A549 treated with RU486 at 1 μM for 4 hours (cell line): Measurements from ENCODE around the gene PAK2. TPM values are rescaled to one million over a fixed set of nuclear protein-coding genes. Genes with fewer than 3 reads are reported as not detected.

Source experiments
- total RNA-seq: library from RNA; stranded (reverse); fragments of 200-300 nt; extraction: Qiagen RNA extraction; gene quantifications from 5 replicates; pipeline ENCODE4 v1.2.3, GENCODE V29; 2022; ENCODE audit warnings: low read depth

The PAK2 gene
- 28.5 to 54.8 TPM (median 41.3 TPM) in 5 replicates for total RNA-seq

DNA sequence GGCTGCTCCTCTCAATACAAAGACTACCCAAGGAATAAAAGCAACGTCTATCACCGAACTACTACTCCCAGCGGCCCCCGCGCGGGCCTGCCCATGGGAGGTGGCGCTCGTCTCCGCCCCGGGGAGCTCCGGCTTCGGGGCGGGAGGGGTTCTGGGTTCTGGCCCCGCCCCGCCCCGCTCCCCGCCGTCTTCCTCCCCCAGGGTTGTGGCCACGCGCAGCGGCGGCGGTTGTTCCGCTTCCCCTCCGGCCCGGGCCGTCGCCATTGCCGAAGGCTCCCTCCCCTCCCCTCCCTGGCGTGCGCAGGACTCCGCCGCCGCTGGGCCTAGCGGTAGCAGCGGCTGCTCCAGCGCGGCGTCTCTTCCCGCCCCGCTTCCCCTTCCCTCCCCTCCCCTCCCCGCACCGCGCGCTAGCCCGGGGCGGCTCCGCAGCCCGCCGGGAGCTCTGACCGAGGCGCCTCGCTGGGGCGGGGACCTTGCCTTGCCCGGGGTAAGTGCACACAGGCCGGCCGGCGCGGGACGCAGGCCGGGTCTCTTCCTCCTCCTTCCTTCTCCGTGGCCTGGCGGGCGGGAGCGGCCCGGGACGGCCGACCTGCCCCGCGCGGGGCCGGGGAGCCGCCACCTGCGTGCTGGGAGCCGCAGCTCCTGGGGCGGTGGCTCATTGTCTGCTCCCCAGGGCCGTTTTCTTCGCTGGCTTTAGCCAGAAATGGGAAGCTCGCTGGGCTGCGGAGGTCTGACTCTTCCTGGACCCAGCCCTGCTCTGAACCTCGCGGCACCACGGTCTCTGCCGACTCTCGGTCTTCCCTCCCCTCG lies at the start of gene PAK2:
TSS of gene PAK2 (plus strand) at position 187 of the 810 bp plus-strand sequence. CDS start 42,790 bp downstream, outside the sequence.

DNA sequence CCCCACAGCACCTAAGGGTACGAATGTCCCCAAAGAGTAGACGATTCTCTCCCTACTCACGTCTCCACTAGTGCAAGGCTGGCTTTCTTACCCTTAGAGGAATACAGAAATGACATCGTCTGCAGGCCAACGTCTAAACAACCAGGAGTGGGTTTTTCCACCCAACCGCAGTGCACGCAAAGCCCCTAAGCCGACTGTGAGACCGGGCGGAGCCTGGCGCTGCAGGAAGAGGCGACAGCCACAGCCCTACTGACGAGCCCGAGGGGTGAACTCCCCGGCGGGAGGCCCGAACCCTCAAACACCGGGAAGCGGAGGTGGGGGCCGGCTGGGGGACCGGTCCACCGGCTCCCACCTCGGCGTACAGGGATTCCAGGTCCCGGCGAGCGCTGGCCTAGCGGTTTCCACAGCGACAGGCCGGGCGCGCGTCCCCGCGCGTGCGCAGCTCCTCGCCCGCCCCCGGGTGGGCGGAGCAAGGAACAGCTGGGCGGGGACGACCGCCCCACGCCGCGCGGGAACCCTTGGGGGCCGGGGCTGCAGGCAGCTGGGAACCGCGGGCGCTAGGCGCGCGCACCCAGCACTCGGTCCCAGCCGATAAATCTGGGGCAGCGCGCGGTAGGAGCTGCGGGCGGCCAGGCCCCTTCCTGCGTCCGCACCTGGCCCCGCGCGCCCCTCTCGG lies 27.7 kb upstream of the PAK2 start, which contains the start of the genes CEP19 and PIGX:
TSS of gene CEP19 (minus strand) at position 413 of the 676 bp plus-strand sequence. CDS start 3,593 bp downstream, outside the sequence.
TSS of gene PIGX (plus strand) at position 540 of the 676 bp plus-strand sequence.

DNA sequence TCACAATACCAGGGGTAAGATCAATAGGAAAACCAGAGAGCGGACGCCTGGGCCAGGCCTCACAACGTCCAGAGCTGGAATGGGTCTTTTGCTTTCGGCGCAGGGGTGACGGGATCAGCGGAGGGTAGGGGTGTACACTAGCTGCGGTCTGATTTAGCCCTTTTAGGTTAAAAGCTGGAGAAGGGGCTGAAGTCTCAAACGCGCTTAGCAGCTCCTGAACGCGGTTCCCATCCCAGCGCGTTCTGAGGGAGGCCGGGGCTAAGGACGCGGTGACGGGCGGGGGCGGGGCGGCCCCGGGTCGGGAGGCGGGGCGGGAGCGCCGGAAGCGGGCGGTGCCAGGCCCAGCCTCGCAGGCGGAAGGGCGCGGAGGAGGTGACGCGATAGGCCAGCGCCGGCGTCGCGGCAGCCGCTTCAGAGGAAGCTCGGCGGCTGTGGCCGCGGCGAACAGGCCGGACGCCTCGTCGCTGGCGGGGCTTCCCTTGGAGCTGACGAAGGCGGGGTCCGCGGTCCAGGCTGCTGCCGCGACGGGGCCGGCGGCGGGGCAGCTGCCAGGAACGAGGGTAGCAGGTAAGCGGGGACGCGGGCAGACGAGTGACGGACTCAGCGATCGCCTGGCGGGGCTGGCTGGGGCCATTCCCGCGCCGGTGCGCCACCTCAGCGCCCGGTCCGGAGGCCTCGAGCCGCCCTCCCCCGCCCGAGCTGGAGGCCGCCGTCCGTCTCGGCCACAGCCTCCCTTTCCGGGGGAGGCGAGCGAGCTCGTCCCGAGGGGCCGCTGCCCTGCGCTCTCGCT lies 128.0 kb downstream of the PAK2 start, which contains the start of gene SENP5:
TSS of gene SENP5 (plus strand) at position 414 of the 790 bp plus-strand sequence. CDS start 17,262 bp downstream, outside the sequence.

Other genes starting within 250 kb of the PAK2 start
- 3.5 to 5.4 TPM (median 4.7 TPM) in 5 replicates for gene RNF168, start 236.1 kb upstream of the PAK2 start, total RNA-seq
- gene SMCO1, start 224.5 kb upstream of the PAK2 start, total RNA-seq = not detected in 5 replicates
- gene WDR53, start 171.3 kb upstream of the PAK2 start, total RNA-seq = 8.5 to 10.4 TPM (median 8.8 TPM) in 5 replicates
- gene FBXO45, start 171.2 kb upstream of the PAK2 start, total RNA-seq = 3.0 to 8.5 TPM (median 7.5 TPM) in 5 replicates
- not detected in 5 replicates for gene NRROS, start 100.2 kb upstream of the PAK2 start, total RNA-seq
- gene CEP19, start 27.6 kb upstream of the PAK2 start, total RNA-seq = 2.1 to 3.4 TPM (median 2.6 TPM) in 5 replicates
- 28.9 to 34.7 TPM (median 29.9 TPM) in 5 replicates for gene PIGX, start 27.5 kb upstream of the PAK2 start, total RNA-seq
- 4.7 to 6.7 TPM (median 6.4 TPM) in 5 replicates for gene SENP5, start 128.1 kb downstream of the PAK2 start, total RNA-seq
- 34.2 to 52.0 TPM (median 45.4 TPM) in 5 replicates for gene NCBP2, start 202.7 kb downstream of the PAK2 start, total RNA-seq
- gene PIGZ, start 229.0 kb downstream of the PAK2 start, total RNA-seq = 1.0 to 2.2 TPM (median 1.5 TPM) in 5 replicates